Measurements from ENCODE around the gene KRTAP5-6.

DNA sequence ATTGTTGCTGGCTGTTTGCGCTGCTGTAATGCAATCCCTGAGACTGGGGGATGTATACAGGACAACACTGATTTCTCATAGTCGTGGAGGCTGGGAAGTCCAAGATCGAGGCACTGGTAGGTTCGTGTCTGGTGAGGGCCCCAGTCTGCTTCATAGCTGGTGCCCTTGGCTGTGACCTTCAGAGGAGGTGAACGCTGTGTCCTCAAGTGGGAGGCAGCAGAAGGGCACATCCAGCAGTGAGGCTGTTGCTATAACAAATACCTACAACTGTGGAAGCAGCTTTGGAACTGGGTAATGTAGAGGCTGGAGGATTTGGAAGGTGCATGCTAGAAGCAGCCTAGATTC, 46.1 kb upstream of the KRTAP5-6 start:
- TF ChIP-seq, protein P1, sequence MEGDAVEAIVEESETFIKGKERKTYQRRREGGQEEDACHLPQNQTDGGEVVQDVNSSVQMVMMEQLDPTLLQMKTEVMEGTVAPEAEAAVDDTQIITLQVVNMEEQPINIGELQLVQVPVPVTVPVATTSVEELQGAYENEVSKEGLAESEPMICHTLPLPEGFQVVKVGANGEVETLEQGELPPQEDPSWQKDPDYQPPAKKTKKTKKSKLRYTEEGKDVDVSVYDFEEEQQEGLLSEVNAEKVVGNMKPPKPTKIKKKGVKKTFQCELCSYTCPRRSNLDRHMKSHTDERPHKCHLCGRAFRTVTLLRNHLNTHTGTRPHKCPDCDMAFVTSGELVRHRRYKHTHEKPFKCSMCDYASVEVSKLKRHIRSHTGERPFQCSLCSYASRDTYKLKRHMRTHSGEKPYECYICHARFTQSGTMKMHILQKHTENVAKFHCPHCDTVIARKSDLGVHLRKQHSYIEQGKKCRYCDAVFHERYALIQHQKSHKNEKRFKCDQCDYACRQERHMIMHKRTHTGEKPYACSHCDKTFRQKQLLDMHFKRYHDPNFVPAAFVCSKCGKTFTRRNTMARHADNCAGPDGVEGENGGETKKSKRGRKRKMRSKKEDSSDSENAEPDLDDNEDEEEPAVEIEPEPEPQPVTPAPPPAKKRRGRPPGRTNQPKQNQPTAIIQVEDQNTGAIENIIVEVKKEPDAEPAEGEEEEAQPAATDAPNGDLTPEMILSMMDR (IDR thresholded peaks at IDR 0.05 in 4 of 5, conservative IDR thresholded peaks at IDR 0.05 in 1 of 5), result no peak
- TF ChIP-seq POLR2A (IDR thresholded peaks at IDR 0.05), result no peak

Measured in gastrocnemius medialis (tissue), 4 donors.